Astrocyte (in vitro differentiated cells and primary cell): Measurements from ENCODE around the gene HNRNPU. TPM values are rescaled to one million over a fixed set of nuclear protein-coding genes. Genes with fewer than 3 reads are reported as not detected.

ENCODE experiments used
- DNase-seq: peaks from one replicate; pipeline ENCODE4 v3.0.0-alpha.2; 2010; ENCODE audit warnings: low read depth
- FAIRE-seq: peaks from 2 replicates; lab custom pipeline; 2011; peaks lifted over from hg19 to GRCh38; lab: Jason Lieb, UNC
- H2AFZ ChIP-seq: 2 replicates; pipeline ENCODE4 v1.6.0; 2012; ENCODE audit warnings: low read depth, low read length, inconsistent platforms
- H3K27ac ChIP-seq: 2 replicates; pipeline ENCODE4 v1.5.1; 2011; ENCODE audit warnings: low read depth, low read length, inconsistent platforms
- H3K27me3 ChIP-seq: 2 replicates; pipeline ENCODE4 v1.6.0; 2011; ENCODE audit warnings: low read length, inconsistent platforms; ENCODE audit not compliant: insufficient read depth
- H3K36me3 ChIP-seq: 2 replicates; pipeline ENCODE4 v1.5.1; 2011; ENCODE audit warnings: low read length, inconsistent platforms; ENCODE audit not compliant: insufficient read depth
- H3K4me1 ChIP-seq: 2 replicates; pipeline ENCODE4 v1.5.1; 2011; ENCODE audit warnings: low read length, inconsistent platforms; ENCODE audit not compliant: insufficient read depth
- H3K4me2 ChIP-seq: 2 replicates; pipeline ENCODE4 v1.6.0; 2012; ENCODE audit warnings: low read length, inconsistent platforms
- H3K4me3 ChIP-seq: 2 replicates; pipeline ENCODE4 v1.5.1; 2011; ENCODE audit warnings: low read depth, mild to moderate bottlenecking, low read length, inconsistent platforms; ENCODE audit not compliant: insufficient read depth
- H3K79me2 ChIP-seq: 2 replicates; pipeline ENCODE4 v1.6.0; 2012; ENCODE audit warnings: mild to moderate bottlenecking, low read length, inconsistent platforms; ENCODE audit not compliant: insufficient read depth
- H3K9ac ChIP-seq: 2 replicates; pipeline ENCODE4 v1.6.0; 2012; ENCODE audit warnings: mild to moderate bottlenecking, low read length, inconsistent platforms
- H3K9me3 ChIP-seq: 2 replicates; pipeline ENCODE4 v1.5.1; 2012; ENCODE audit warnings: low read depth, mild to moderate bottlenecking, low read length, inconsistent platforms; ENCODE audit not compliant: insufficient read depth
- H4K20me1 ChIP-seq: 2 replicates; pipeline ENCODE4 v1.6.0; 2012; ENCODE audit warnings: low read length, inconsistent platforms; ENCODE audit not compliant: insufficient read depth
- H3K27ac Mint-ChIP-seq: one replicate; pipeline ENCODE4 v1.8.0; 2021; ENCODE audit warnings: mild to moderate bottlenecking, mixed read lengths; ENCODE audit not compliant: unreplicated experiment
- H3K27me3 Mint-ChIP-seq: one replicate; pipeline ENCODE4 v1.8.0; 2021; ENCODE audit warnings: low read depth, mixed read lengths; ENCODE audit not compliant: unreplicated experiment
- H3K36me3 Mint-ChIP-seq: one replicate; pipeline ENCODE4 v1.8.0; 2021; ENCODE audit warnings: low read depth, mixed read lengths; ENCODE audit not compliant: unreplicated experiment
- H3K4me1 Mint-ChIP-seq: one replicate; pipeline ENCODE4 v1.8.0; 2021; ENCODE audit warnings: low read depth, mixed read lengths; ENCODE audit not compliant: unreplicated experiment
- H3K4me3 Mint-ChIP-seq: one replicate; pipeline ENCODE4 v1.8.0; 2021; ENCODE audit warnings: mild to moderate bottlenecking, moderate library complexity, mixed read lengths; ENCODE audit not compliant: unreplicated experiment
- H3K9me3 Mint-ChIP-seq: one replicate; pipeline ENCODE4 v1.8.0; 2021; ENCODE audit warnings: mild to moderate bottlenecking, mixed read lengths; ENCODE audit not compliant: unreplicated experiment
- EZH2 ChIP-seq: IDR thresholded peaks from 2 replicates; pipeline ENCODE4 v1.6.1; 2012; ENCODE audit warnings: mild to moderate bottlenecking, low read length, inconsistent platforms; ENCODE audit not compliant: insufficient read depth
- total RNA-seq: library from RNA; stranded (reverse); gene quantifications from 2 replicates; pipeline ENCODE4 v1.2.1, GENCODE V29; 2021
- TF ChIP-seq, protein P1 (sequence below): IDR thresholded peaks from 2 replicates; pipeline ENCODE4 v1.5.1; 2011; ENCODE audit warnings: low read depth, mild to moderate bottlenecking, inconsistent platforms, low read length, moderate library complexity; ENCODE audit not compliant: insufficient read depth

HNRNPU gene
- total RNA-seq, 1 donor from 2014 or later: 289 TPM

DNA sequence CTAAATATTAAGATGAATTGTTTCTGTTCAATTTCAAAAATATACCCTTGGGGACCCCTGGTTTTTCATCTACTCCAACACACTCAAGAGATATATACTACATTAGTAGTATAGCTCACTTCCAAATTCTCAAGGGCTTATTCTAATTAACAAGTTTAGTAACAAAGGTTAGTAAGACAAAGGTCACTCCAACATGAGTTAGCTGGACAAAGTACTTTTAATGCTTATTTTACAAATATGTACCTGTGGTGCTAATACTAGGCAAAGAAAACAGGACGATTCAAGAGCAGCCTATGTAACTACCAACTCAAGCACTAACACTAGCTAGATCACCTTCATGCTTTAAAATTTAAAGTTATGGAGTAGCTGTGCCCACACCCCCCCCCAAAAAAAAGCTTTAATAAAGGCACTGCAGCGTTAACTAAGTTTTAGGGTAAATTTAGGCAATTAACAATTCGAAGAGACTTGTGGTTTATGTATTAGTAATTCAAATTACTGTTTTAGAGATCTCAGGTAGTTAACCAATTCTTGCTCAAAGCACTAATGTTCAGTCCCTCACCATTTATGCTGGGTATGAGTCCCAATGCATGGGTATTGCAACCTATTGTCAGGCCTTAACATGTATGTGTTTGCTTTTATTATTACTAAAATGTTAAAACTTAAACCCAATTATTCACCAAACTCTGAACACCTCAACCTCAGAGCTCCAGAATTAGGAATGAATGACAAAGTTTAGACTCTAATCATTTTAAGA is 14.1 kb downstream of the HNRNPU start:
- Histone ChIP-seq H3K27ac (no peak overlapping the region), H3K4me3 (no peak overlapping the region), H3K9ac (no peak overlapping the region), H3K4me1 (no peaks in the 10 kb centered on the region), H3K4me2 (no peak overlapping the region), H3K27me3 (no peaks in the 10 kb centered on the region), H4K20me1 (peaks cover 47% of the 10 kb centered on the region), H3K9me3 (no peaks in the 10 kb centered on the region), H3K79me2 (peaks cover 69% of the 10 kb centered on the region), H3K36me3 (peaks cover 68% of the 10 kb centered on the region), H2AFZ (no peak overlapping the region)
- H3K9me3 Mint-ChIP-seq: no peaks in the 10 kb centered on the region
- no peaks in the 10 kb centered on the region for H3K4me1 Mint-ChIP-seq
- TF ChIP-seq EZH2: no peak
- TF ChIP-seq, protein P1, sequence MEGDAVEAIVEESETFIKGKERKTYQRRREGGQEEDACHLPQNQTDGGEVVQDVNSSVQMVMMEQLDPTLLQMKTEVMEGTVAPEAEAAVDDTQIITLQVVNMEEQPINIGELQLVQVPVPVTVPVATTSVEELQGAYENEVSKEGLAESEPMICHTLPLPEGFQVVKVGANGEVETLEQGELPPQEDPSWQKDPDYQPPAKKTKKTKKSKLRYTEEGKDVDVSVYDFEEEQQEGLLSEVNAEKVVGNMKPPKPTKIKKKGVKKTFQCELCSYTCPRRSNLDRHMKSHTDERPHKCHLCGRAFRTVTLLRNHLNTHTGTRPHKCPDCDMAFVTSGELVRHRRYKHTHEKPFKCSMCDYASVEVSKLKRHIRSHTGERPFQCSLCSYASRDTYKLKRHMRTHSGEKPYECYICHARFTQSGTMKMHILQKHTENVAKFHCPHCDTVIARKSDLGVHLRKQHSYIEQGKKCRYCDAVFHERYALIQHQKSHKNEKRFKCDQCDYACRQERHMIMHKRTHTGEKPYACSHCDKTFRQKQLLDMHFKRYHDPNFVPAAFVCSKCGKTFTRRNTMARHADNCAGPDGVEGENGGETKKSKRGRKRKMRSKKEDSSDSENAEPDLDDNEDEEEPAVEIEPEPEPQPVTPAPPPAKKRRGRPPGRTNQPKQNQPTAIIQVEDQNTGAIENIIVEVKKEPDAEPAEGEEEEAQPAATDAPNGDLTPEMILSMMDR: no peak
- FAIRE-seq: no peak
- peaks cover 13% of the 10 kb centered on the region for H3K36me3 Mint-ChIP-seq
- no peak for DNase-seq
- H3K27ac Mint-ChIP-seq: no peak overlapping the region
- no peaks in the 10 kb centered on the region for H3K27me3 Mint-ChIP-seq
- H3K4me3 Mint-ChIP-seq: no peak overlapping the region

DNA sequence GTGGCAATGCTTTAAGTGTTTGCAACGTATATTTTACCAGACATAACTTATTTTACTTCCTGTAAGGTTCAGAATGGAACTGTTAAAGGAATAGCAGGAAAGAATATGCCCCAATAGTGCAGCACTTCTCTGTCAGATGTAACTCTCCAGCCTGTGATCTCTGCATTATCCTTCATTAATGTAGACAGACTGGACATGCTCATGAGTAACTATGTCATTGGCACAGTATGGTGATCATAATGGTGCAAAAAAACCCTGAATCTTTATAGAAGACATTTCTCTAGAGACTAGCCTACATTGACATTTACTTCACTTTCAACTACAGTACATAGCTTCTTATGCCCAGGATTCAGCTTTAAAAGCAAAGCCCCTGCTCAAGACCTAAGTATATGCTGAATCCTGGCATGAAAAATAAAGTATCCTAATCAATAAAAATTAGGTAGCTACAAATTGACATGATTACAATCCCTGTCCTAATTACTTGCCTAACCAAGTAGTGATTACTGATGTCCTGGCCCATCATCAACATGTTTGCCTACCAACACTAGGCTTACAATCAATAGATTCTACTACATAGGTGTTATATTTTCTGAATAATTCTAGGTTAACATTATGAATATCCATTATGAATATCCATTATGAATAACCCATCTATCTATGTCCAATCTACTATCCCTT is 15.0 kb downstream of the HNRNPU start:
- Histone ChIP-seq H3K9me3 (no peaks in the 10 kb centered on the region), H3K4me1 (no peaks in the 10 kb centered on the region), H3K27ac (no peak overlapping the region), H2AFZ (no peak overlapping the region), H3K36me3 (peaks cover 66% of the 10 kb centered on the region), H3K9ac (no peak overlapping the region), H3K4me2 (no peak overlapping the region), H3K4me3 (no peak overlapping the region), H3K79me2 (peaks cover 66% of the 10 kb centered on the region), H3K27me3 (no peaks in the 10 kb centered on the region), H4K20me1 (peaks cover 40% of the 10 kb centered on the region)
- Mint-ChIP-seq H3K27ac (no peak overlapping the region), H3K36me3 (peaks cover 9% of the 10 kb centered on the region), H3K4me3 (no peak overlapping the region), H3K9me3 (no peaks in the 10 kb centered on the region), H3K4me1 (no peaks in the 10 kb centered on the region), H3K27me3 (no peaks in the 10 kb centered on the region)
- FAIRE-seq (no peak), DNase-seq (no peak)
- TF ChIP-seq EZH2: no peak
- TF ChIP-seq, protein P1: no peak

DNA sequence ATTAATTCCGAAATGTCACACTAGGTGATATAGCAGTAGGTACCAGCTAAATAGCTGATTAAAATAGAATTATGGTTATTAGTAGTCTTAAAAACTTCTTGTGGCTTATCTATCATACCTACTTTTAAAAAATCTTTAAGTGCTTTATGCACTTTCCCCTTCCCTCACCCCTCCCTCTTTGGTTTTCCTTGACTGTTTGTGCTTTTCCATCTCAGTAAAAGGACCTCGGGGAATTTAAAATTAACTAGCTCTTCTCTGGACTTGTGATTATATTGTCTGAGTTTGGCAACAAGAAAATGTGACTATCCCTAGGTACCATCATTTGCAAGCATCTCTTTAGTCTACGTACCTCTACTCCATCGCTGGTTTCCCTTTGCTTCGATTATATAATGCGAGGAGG is 17.7 kb downstream of the HNRNPU start:
- H3K79me2 ChIP-seq: peaks cover 60% of the 10 kb centered on the region
- Mint-ChIP-seq H3K9me3 (no peaks in the 10 kb centered on the region), H3K36me3 (peaks cover 7% of the 10 kb centered on the region), H3K27ac (no peak overlapping the region), H3K4me1 (peaks cover 2% of the 10 kb centered on the region), H3K4me3 (no peak overlapping the region), H3K27me3 (no peaks in the 10 kb centered on the region)
- FAIRE-seq (no peak), DNase-seq (no peak)
- TF ChIP-seq, protein P1: no peak
- TF ChIP-seq EZH2: no peak
- H2AFZ ChIP-seq: no peak overlapping the region
- no peak overlapping the region for H3K9ac ChIP-seq
- no peaks in the 10 kb centered on the region for H3K4me1 ChIP-seq
- H3K4me2 ChIP-seq: no peak overlapping the region
- H3K27me3 ChIP-seq: no peaks in the 10 kb centered on the region
- H4K20me1 ChIP-seq: peaks cover 23% of the 10 kb centered on the region
- no peak overlapping the region for H3K27ac ChIP-seq
- H3K9me3 ChIP-seq: no peaks in the 10 kb centered on the region
- no peak overlapping the region for H3K4me3 ChIP-seq
- peaks cover 68% of the 10 kb centered on the region for H3K36me3 ChIP-seq
